ENCODE results near the gene ARHGEF11. TPM values are rescaled to one million over a fixed set of nuclear protein-coding genes. Genes with fewer than 3 reads are reported as not detected.

Gene ARHGEF11
- total and polyA plus RNA-seq, 9 of the 15 experiments (the other 6 are each of a cell fraction or from before 2014, with no cell fraction given) = 0.14 to 15.5 (median 9.0) TPM

DNA sequence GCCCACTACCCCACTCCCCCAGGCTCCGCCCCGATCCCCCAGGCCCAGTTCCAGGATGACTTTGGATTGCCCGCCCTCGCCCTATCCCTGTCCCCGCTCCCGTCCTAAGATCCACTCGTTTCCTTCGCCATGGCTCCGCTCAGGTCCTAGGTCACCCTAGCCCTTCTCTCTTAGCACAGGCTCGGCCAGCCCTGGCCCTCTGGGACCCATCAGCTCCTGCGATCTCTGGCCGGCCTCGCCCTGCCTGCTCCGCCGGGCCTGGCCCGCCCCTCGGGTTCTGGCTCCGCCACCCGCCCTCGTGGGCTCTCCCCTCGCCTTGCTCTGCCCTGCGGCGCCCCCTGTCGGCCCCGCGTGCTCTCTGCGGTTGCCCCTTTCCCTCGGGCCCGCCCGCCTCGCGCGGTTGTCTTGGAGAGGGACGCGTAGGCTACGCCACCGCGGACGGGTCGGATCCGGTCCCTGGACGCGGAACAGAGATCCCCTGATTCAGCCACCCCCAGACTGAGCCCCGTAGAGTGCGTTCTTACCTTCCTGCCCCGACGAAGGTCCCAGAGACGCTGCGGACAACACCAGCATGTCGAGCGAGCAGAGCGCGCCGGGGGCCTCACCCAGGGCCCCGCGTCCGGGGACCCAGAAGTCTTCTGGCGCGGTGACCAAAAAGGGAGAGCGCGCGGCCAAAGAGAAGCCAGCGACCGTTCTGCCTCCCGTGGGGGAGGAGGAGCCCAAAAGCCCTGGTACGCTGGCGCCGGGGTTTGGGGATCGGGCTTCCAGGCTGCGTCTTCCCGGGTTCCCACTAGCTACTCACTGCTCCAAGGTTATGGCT is 125.1 kb downstream of the ARHGEF11 start, which contains the start of gene LRRC71 (continued):
- TF ChIP-seq ZNF764 (CRISPR knock-in tag; IDR thresholded peaks at IDR 0.05; ENCODE audit: low read depth) (no peak), MAFG (tag; conservative IDR thresholded peaks at IDR 0.05) (no peak), TRIM28 (IDR thresholded peaks at IDR 0.05) (no peak; the same call in 1 of the 2 replicates), ZSCAN32 (CRISPR knock-in tag; IDR thresholded peaks at IDR 0.05) (no peak), EP400 (IDR thresholded peaks at IDR 0.05) (peak; percentile 44; the same call in 1 of the 2 replicates), SMAD1 (IDR thresholded peaks at IDR 0.05; ENCODE audit: low read depth, low read length, partially characterized antibody) (no peak), JUND (IDR thresholded peaks at IDR 0.05; ENCODE audit: borderline replicate concordance, low read depth, low read length) (peak; percentile 70; the same call in 1 of the 2 replicates), JUND (tag; IDR thresholded peaks at IDR 0.05; ENCODE audit: borderline replicate concordance, low read depth, low read length) (peak; percentile 43; the same call in 1 of the 3 replicates), ZNF133 (CRISPR knock-in tag; IDR thresholded peaks at IDR 0.05) (no peak)
- TF ChIP-seq, protein P1, sequence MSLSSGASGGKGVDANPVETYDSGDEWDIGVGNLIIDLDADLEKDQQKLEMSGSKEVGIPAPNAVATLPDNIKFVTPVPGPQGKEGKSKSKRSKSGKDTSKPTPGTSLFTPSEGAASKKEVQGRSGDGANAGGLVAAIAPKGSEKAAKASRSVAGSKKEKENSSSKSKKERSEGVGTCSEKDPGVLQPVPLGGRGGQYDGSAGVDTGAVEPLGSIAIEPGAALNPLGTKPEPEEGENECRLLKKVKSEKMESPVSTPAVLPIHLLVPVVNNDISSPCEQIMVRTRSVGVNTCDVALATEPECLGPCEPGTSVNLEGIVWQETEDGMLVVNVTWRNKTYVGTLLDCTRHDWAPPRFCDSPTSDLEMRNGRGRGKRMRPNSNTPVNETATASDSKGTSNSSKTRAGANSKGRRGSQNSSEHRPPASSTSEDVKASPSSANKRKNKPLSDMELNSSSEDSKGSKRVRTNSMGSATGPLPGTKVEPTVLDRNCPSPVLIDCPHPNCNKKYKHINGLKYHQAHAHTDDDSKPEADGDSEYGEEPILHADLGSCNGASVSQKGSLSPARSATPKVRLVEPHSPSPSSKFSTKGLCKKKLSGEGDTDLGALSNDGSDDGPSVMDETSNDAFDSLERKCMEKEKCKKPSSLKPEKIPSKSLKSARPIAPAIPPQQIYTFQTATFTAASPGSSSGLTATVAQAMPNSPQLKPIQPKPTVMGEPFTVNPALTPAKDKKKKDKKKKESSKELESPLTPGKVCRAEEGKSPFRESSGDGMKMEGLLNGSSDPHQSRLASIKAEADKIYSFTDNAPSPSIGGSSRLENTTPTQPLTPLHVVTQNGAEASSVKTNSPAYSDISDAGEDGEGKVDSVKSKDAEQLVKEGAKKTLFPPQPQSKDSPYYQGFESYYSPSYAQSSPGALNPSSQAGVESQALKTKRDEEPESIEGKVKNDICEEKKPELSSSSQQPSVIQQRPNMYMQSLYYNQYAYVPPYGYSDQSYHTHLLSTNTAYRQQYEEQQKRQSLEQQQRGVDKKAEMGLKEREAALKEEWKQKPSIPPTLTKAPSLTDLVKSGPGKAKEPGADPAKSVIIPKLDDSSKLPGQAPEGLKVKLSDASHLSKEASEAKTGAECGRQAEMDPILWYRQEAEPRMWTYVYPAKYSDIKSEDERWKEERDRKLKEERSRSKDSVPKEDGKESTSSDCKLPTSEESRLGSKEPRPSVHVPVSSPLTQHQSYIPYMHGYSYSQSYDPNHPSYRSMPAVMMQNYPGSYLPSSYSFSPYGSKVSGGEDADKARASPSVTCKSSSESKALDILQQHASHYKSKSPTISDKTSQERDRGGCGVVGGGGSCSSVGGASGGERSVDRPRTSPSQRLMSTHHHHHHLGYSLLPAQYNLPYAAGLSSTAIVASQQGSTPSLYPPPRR (CRISPR knock-in tag; IDR thresholded peaks at IDR 0.05; ENCODE audit: borderline replicate concordance) = 0 out of 2 replicates have a peak, but pooled peaks have one; percentile 66
- TF ChIP-seq, protein P2, sequence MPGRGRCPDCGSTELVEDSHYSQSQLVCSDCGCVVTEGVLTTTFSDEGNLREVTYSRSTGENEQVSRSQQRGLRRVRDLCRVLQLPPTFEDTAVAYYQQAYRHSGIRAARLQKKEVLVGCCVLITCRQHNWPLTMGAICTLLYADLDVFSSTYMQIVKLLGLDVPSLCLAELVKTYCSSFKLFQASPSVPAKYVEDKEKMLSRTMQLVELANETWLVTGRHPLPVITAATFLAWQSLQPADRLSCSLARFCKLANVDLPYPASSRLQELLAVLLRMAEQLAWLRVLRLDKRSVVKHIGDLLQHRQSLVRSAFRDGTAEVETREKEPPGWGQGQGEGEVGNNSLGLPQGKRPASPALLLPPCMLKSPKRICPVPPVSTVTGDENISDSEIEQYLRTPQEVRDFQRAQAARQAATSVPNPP (IDR thresholded peaks at IDR 0.05; ENCODE audit: borderline replicate concordance, insufficient read depth, insufficient read length) = no peak
- TF ChIP-seq, protein P3, sequence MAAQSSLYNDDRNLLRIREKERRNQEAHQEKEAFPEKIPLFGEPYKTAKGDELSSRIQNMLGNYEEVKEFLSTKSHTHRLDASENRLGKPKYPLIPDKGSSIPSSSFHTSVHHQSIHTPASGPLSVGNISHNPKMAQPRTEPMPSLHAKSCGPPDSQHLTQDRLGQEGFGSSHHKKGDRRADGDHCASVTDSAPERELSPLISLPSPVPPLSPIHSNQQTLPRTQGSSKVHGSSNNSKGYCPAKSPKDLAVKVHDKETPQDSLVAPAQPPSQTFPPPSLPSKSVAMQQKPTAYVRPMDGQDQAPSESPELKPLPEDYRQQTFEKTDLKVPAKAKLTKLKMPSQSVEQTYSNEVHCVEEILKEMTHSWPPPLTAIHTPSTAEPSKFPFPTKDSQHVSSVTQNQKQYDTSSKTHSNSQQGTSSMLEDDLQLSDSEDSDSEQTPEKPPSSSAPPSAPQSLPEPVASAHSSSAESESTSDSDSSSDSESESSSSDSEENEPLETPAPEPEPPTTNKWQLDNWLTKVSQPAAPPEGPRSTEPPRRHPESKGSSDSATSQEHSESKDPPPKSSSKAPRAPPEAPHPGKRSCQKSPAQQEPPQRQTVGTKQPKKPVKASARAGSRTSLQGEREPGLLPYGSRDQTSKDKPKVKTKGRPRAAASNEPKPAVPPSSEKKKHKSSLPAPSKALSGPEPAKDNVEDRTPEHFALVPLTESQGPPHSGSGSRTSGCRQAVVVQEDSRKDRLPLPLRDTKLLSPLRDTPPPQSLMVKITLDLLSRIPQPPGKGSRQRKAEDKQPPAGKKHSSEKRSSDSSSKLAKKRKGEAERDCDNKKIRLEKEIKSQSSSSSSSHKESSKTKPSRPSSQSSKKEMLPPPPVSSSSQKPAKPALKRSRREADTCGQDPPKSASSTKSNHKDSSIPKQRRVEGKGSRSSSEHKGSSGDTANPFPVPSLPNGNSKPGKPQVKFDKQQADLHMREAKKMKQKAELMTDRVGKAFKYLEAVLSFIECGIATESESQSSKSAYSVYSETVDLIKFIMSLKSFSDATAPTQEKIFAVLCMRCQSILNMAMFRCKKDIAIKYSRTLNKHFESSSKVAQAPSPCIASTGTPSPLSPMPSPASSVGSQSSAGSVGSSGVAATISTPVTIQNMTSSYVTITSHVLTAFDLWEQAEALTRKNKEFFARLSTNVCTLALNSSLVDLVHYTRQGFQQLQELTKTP (IDR thresholded peaks at IDR 0.05; ENCODE audit: low read depth in 1 of 2, partially characterized antibody in 2 of 2) = no peak

All from K562 (cell line).